A172 (cell line): ENCODE data around the gene PLEKHM2. TPM values are rescaled to one million over a fixed set of nuclear protein-coding genes. Genes with fewer than 3 reads are reported as not detected.

ENCODE experiments used
- DNase-seq: peaks from one replicate; pipeline ENCODE4 v3.0.0-alpha.2; 2015; ENCODE audit warnings: low spot score
- total RNA-seq: library from RNA; depleted of rRNA; stranded (reverse); fragments of >200 nt; shearing (Covaris generic); gene quantifications from 2 replicates; pipeline ENCODE4 v1.2.3, GENCODE V29; 2014; rRNA removed

Gene PLEKHM2
- total RNA-seq, 1 experiment from 2014 or later = 22.2 TPM

DNA sequence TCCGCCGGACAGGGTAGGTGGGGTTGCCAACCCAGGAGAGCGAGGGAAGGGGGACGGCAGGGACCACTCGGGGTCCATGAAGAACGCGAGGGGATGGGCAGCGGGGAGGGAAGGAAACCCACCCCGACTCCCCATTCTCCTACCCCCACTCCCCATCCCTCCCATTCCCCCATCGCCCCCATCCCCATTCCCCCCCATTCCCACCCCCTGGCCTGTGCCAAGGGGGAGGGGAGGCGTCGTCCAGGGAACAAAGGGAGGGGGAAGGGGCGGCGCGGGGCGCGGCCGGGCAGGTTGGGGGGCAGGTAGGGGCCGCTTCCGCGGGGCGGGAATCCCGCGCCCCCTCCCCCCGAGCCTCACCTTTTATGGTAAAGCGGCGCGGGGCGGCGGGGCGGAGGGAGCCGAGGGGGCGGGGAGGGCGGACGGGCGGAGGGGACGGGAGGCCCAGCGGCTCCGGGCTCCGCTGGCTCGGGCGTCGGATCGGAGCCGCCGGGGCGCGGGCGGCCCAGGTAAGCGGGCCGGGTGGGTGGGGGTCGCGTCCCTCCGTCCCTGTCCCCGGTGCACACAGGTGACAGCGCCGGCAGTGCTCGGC, 74.3 kb downstream of the PLEKHM2 start, which contains the start of gene FBLIM1:
Gene FBLIM1, plus strand, starts transcription at position 453 of the 589 bp plus-strand sequence. CDS start 6,189 bp downstream, outside the sequence.
- no peak for DNase-seq

DNA sequence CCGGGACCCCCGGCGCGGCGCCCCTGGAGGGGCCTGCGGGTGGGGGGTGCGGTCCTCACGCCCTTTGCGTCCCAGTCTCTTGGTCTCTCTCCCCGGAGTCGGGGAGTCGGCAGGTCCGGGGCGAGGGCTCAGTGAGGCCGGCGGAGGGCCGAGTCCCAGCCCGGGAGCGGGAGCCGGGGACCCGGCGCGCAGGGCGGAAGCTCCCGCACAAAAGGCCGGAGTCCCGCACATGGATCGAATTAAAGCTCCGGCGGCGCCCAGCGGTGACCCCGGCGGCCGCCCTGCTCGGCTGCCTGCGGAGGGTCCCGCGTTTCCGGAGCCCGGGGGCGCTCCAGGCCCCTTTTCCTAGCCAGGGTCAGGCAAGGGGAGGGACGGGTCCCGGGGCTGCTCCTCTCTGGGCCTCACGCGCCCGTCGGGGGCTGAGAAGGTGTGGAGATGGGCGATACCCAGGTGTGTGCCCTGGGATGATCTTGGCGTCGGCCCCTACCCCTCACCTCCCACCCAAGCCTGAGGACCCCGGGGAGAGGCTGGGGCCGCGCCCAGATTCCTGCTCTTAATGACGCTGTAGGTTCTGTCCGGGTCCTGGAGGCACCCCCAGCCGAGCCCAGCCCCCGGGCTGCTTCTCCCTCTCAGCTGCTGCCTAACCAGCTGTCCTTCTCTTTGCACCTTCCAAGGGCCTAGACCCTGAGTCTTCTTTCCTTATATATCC, 75.0 kb downstream of the PLEKHM2 start:
- DNase-seq = no peak

DNA sequence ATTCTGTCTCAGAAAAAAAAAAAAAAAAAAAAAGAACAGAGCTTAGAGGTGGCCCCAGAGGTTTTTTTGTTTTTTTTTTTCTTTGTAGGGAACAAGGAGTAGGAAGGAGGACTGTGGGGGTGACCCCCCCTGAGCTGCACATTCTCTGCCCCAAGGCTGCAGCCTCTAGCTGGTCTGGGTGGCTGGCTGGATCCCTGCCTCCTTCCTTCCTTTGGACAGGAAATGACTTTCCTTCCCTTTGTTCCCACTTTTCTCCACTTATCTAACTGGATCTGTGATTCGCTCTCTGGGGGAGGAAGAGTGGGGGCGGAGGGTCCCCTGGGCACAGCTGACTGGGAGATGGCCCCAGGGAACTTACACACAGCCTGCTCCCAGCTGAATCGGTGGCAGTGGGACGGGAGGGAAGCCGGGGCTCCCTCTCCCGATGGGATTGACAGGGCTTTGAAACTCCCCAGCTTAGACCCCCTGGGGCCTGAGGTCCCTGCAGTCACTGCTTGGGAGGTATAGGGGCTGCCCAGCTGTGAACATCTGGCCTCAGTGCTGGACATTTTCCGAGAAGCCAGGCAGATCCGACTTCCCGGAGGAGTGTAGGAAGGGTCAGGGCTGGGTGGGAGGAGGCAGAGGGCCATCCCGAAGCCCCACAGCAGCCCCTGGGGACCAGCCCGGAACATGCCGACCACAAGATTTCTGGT, 76.5 kb downstream of the PLEKHM2 start:
- peak; percentile 82 for DNase-seq

DNA sequence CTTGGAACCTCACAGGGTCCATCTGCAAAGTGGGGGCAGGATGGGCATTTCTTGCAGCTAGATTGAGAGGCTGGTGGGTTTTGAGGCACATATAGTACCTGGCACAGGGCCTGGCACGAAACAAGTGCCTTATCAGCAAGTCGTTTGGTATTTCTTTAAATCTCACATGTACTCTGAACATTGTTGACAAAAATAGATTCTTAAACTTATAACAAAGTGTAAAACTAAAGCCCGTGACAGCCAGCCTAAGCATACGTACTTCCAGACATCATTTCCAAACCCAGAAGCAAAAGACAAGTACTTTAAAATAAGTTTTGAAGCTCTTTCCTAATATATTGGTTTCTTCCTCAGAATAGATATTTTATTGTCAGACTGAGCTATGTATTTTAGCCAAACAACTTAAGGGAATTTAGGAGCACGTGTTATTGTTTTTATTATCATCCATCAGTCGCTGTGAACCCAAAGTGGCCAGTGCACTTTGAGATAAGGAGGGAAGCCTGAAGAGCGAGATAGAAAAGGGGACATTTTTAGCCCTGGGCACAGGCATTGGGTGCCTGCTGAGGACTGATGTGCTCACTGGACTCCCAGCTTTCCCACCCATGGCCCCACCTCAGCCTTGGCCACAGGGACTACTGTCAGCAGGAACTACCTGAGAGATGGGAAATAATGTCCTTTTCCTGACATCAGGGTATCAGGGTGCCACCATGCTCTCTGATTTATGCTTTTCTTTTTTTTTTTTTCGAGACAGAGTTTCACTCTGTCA, 77.4 kb downstream of the PLEKHM2 start:
- no peak for DNase-seq

DNA sequence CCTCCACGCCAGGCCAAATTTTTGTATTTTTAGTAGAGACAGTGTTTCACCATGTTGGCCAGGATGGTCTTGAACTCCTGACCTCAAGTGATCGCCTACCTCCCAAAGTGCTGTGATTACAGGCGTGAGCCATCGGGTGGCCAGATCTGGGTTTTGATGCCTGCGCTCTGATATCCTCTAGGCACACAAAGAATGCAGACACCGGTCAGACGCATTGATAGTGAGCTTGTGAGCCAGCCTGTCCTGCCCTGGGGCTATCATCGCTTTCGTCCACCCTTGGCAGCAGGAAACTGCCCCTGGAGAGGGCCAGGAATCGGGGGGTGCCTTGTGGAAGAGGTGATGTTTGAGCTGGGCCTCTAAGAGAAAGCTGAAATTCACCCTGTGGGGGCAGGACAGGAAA, 78.4 kb downstream of the PLEKHM2 start:
- no peak for DNase-seq

DNA sequence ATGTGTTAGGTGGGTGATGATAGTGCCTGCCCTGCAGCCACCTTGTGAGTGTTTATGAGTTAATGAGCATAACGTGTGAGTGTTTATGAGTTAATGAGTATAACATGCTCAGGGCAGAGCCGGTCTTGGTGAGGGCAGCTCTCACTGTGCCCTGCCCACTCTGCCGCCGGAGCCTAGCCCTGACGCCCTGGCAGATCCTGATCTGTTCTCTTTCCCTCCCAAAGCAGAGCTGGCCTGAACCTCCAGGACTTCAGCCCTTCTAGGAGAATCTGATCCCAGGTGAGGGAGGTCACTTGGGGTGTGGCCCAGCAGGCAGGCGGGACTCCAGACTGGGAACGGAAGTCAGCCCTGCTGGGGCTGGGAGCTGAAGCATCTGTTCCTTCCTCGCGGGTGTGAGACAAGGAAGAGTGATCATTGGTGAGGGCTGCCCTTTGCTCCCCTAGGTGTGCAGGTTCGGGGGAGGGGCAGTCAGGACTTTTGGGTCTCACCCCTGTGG, 80.2 kb downstream of the PLEKHM2 start:
- no peak for DNase-seq

DNA sequence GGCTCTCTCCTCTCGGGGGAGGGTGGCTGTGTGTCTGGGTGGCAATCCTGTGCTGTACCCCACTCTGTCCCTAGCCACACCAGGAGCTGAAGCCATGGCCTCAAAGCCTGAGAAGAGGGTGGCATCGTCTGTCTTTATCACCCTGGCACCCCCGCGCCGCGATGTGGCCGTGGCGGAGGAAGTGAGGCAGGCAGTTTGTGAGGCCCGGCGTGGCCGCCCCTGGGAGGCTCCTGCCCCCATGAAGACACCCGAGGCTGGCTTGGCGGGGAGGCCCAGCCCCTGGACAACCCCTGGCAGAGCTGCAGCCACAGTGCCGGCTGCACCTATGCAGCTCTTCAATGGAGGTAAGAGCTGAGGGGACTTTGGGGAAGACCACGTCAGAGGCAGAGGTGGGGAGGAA, 80.8 kb downstream of the PLEKHM2 start:
- DNase-seq = no peak

DNA sequence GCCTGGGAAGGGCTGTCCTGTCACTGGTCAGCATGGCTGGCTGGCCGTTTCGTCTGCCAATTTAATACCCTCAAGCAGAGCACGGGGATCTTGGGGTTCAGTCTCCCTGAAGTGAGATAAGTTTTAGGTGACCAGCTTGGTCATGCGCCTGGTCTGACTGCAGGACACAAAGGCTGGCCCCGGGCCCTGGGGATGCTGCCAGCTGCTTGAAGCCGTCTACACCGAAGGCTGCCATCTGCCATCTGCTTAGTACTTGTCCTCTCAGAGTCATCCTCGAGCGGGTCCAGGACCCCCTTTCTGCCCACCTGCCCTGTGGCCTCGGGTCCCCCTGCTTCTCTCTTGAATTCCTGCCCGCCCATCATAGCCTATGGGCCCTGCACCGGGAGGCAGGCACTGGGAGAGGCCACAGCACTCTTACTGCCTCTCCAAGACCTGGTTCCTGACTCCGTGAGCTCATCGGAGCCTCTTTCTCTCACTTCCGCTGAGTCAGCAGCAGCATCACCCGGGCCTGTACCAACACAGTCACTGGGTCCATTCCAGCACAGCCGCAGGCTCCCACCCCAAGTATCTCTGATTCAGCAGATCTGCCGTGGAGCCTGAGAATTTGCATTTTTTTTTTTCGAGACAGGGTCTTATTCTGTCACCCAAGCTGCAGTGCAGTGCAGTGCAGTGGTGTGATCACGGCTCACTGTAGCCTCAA, 81.5 kb downstream of the PLEKHM2 start:
- DNase-seq = peak; percentile 44

DNA sequence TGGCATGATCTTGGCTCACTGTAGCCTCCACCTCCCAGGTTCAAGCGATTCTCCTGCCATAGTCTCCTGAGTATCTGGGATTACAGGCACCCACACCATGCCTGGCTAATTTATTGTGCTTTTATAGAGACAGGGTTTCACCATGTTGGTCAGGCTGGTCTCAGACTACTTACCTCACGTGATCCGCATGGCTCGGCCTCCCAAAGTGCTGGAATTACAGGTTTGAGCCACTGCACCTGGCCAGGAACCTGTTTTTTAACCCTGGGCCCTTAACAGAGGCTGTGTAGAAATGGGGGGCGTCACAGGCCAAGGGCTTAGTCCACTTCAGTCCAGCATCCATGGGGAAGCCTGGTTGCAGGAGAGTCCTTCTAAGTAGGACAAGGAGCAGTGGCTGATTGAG, 83.8 kb downstream of the PLEKHM2 start:
- DNase-seq = no peak

DNA sequence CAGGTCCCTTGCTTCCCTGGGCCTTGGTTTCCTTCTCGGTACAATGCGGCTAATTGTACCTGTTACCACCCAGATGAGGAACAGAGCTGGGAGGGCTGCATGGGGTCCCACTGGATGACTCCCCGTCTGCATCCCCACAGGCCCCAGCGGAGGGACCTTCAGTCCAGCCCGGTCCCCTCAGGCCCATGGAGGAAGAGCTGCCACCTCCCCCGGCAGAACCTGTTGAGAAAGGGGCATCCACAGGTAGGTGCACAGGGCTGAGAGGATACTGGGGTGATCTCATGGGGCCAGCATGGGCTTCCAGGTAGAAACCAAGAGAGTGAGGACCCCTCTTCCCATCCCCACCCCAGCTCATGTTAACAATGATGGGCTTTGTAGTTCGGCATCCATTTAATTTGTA, 84.3 kb downstream of the PLEKHM2 start:
- no peak for DNase-seq

DNA sequence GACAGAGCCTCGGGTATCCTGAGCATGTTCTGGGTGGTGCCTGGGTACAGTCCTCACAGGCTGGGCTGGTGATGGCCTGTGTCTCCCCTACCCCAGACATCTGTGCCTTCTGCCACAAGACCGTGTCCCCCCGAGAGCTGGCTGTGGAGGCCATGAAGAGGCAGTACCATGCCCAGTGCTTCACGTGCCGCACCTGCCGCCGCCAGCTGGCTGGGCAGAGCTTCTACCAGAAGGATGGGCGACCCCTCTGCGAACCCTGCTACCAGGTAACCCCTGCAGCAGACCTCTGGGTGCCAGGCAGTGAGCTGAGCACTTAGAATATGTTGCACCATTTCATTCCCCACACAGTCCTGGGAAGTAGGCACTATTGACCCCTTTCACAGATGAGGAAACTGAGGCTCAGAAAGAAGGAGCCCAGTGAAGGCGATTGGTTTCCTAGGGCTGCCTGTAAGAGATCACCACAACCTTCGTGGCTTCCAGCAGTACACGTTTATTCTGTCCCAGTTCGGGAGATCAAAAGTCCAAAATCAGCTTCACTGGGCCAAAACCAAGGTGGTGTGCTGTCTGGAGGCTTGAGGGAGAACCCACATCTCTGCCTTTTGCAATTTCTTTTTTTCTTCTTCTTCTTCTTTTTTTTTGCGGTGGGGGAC, 86.3 kb downstream of the PLEKHM2 start:
- DNase-seq = no peak

DNA sequence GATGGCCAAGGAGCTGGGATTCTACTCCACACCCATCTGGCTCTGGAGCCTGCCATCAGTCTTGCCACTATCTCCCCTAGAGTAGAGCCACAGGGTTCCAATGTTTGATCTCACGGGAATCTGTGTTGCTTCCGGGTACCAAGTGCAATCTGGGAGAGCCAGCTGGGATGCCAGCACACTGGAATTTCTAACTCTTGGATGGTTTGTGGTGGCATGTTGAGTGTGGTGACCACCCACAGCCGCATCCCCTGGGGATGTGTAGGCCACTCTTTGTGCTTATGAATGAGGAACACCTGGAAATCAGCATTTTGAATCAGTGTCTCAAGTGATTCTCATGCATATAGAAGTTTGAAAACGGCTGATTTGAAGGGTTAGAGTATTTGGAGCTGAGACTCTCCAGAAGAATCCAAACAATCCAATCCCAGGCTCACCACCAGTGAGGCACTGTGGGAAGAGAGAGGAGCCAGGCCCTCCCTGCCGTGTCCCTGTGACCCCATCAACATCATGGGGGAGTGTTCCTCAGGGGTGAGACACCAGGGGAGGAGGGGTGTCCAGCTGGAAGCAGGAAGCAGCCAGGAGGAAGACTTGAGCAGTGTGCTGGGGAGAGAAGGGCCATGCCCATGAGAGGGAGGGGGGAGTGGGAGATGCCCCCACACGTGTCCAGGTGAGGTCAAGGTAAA, 87.9 kb downstream of the PLEKHM2 start:
- no peak for DNase-seq

DNA sequence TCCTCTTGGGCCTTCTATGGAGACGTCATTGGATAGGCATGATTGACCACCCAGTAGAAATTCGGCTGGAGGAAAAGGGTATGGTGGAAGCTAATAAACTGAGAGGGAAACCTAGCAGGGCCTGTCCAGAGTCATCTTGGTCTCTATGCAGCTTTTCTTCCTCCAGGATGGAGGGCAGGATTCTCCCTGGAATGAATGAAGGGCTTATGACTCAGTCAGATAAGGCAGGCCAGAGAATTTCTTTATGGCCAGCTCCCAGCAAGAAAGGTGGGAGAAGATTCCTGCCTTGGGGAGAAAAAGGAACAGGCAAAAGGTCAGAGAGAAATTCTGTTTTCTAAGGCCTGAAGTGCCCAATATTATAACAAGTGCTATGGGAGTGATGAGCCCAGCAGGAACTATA, 91.6 kb downstream of the PLEKHM2 start:
- DNase-seq = no peak

DNA sequence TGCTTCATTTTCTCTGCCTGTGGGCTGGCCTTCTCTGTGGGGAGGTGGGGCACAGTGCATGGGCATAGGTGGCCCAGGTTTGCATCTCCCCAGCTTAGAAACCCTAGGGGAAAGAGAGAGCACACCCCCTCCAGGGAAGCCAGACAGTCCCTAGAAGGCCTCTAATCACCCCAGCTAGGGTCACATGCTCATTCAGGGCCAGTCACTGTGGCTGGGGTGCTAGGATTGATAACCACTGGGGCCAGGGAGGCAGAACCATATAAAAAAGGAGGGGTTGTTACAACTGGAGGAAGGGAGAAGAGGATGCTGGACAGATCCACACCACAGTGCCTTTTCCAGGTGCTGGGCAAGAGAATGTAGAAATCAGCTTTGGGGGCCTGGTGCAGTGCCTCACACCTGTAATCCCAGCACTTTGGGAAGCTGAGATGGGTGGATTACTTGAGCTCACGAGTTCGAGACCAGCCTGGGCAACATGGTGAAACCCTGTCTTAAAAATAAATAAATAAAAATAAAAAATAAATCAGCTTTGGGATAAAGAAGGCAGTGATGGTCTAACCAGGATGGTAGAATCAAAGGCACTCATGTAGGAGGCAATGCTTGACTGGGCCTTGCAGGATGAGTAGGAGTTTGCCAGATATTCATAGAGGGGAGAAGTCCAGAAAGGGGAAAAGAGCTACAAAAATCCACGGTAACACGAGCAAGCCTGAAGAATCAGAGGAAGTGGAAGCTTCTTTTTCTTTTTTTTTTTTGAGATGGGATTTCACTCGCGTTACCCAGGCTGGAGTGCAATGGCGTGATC, 94.0 kb downstream of the PLEKHM2 start:
- DNase-seq = no peak

Other genes with a start within 250 kb of the PLEKHM2 start
- gene CTRC, start 245.9 kb upstream of the PLEKHM2 start, total RNA-seq = not detected in 2 replicates
- not detected in 2 replicates for gene CELA2A, start 227.6 kb upstream of the PLEKHM2 start, total RNA-seq
- not detected in 2 replicates for gene CELA2B, start 208.2 kb upstream of the PLEKHM2 start, total RNA-seq
- gene CASP9, start 160.1 kb upstream of the PLEKHM2 start, total RNA-seq = 8.0 and 8.6 TPM in 2 replicates
- gene DNAJC16, start 157.5 kb upstream of the PLEKHM2 start, total RNA-seq = 8.7 and 14.5 TPM in 2 replicates
- not detected in 2 replicates for gene AGMAT, start 99.3 kb upstream of the PLEKHM2 start, total RNA-seq
- gene DDI2, start 66.9 kb upstream of the PLEKHM2 start, total RNA-seq = 6.2 and 7.6 TPM in 2 replicates
- gene SLC25A34, start 51.9 kb downstream of the PLEKHM2 start, total RNA-seq = 1.1 TPM in 1 of 2 replicates, not detected in the other
- gene TMEM82, start 58.2 kb downstream of the PLEKHM2 start, total RNA-seq = not detected in 2 replicates
- gene FBLIM1, start 74.5 kb downstream of the PLEKHM2 start, total RNA-seq = 31.2 and 70.8 TPM in 2 replicates
- 0.84 and 1.5 TPM in 2 replicates for gene UQCRHL, start 123.3 kb downstream of the PLEKHM2 start, total RNA-seq
- gene SPEN, start 163.4 kb downstream of the PLEKHM2 start, total RNA-seq = 6.9 and 15.8 TPM in 2 replicates